IMR-90 (cell line): Measurements from ENCODE around the gene ACE2. TPM values are rescaled to one million over a fixed set of nuclear protein-coding genes. Genes with fewer than 3 reads are reported as not detected.

Experiments used
- ATAC-seq: fragments of 200-7000 bp; cut with Tn5 transposase; 2 replicates; pipeline ENCODE4 v1.9.1; 2020; ENCODE audit warnings: low read depth, mild to moderate bottlenecking, moderate library complexity
- BruUV-seq: library from RNA; stranded (reverse); fragments of 400-500 nt; replicated peaks from 2 replicates; lab custom pipeline; 2021; lab: Mats Ljungman, UMichigan
- CTCF ChIA-PET: fragments of 300-600 bp; formaldehyde crosslinking; extraction: SDS; loops from one replicate; lab custom pipeline; 2021; ENCODE audit warnings: antibody characterized with exemption; lab: Yijun Ruan, JAX
- POLR2A ChIA-PET: fragments of 300-600 bp; sonication (Branson Sonifier 250); formaldehyde crosslinking; loops from one replicate; lab custom pipeline; 2022; ENCODE audit warnings: antibody characterized with exemption; ENCODE audit not compliant: unreplicated experiment; lab: Charles Lee
- DNase-seq: peaks from one replicate; pipeline ENCODE4 v3.0.0; 2013
- H2AFZ ChIP-seq: replicated peaks from 2 replicates; pipeline ENCODE3; 2013; ENCODE audit warnings: low read length, mild to moderate bottlenecking; ENCODE audit not compliant: poor library complexity
- H2AK5ac ChIP-seq: 2 replicates; pipeline ENCODE4 v1.6.1; 2013; ENCODE audit warnings: low read depth, low read length, inconsistent platforms
- H2AK9ac ChIP-seq: replicated peaks from 2 replicates; pipeline ENCODE3; 2013; ENCODE audit warnings: mild to moderate bottlenecking, low read depth, low read length, moderate library complexity; ENCODE audit not compliant: poor library complexity
- H2BK120ac ChIP-seq: 2 replicates; pipeline ENCODE4 v1.6.1; 2013; ENCODE audit warnings: low read depth, low read length, inconsistent platforms
- H2BK15ac ChIP-seq: 3 replicates; pipeline ENCODE4 v1.6.1; 2013; ENCODE audit warnings: low read depth, low read length, inconsistent platforms
- H2BK20ac ChIP-seq: 2 replicates; pipeline ENCODE4 v1.6.1; 2013; ENCODE audit warnings: low read depth, mild to moderate bottlenecking, inconsistent platforms, low read length, moderate library complexity
- H2BK5ac ChIP-seq: 2 replicates; pipeline ENCODE4 v1.6.1; 2013; ENCODE audit warnings: mild to moderate bottlenecking, low read depth, low read length, inconsistent platforms; ENCODE audit not compliant: poor library complexity, severe bottlenecking
- H3K14ac ChIP-seq: replicated peaks from 2 replicates; pipeline ENCODE4 v1.6.1; 2013; ENCODE audit warnings: low read depth, low read length, inconsistent platforms
- H3K18ac ChIP-seq: 2 replicates; pipeline ENCODE4 v1.6.1; 2013; ENCODE audit warnings: low read depth, low read length, control low read depth
- H3K23ac ChIP-seq: 2 replicates; pipeline ENCODE4 v1.6.1; 2013; ENCODE audit warnings: low read depth, low read length, inconsistent platforms
- H3K27ac ChIP-seq: 2 replicates; pipeline ENCODE4 v1.5.1; 2013; ENCODE audit warnings: mild to moderate bottlenecking, control low read depth, low read length; ENCODE audit not compliant: insufficient read depth
- H3K27me3 ChIP-seq: 2 replicates; pipeline ENCODE4 v1.6.1; 2013; ENCODE audit warnings: low read length; ENCODE audit not compliant: control insufficient read depth, insufficient read depth
- H3K36me3 ChIP-seq: 2 replicates; pipeline ENCODE4 v1.6.1; 2013; ENCODE audit warnings: low read length, mixed read lengths; ENCODE audit not compliant: control insufficient read depth, insufficient read depth
- H3K4ac ChIP-seq: 2 replicates; pipeline ENCODE4 v1.6.1; 2013; ENCODE audit warnings: low read depth, low read length, inconsistent platforms
- H3K4me1 ChIP-seq: 2 replicates; pipeline ENCODE4 v1.6.1; 2013; ENCODE audit warnings: low read length, mixed read lengths; ENCODE audit not compliant: control insufficient read depth, insufficient read depth
- H3K4me2 ChIP-seq: 2 replicates; pipeline ENCODE4 v1.6.1; 2013; ENCODE audit warnings: low read depth, mild to moderate bottlenecking, control low read depth, low read length, moderate library complexity
- H3K4me3 ChIP-seq: 2 replicates; pipeline ENCODE4 v1.5.1; 2013; ENCODE audit warnings: low read depth, mild to moderate bottlenecking, control low read depth, low read length, moderate library complexity; ENCODE audit not compliant: insufficient read depth
- H3K56ac ChIP-seq: 2 replicates; pipeline ENCODE4 v1.6.1; 2013; ENCODE audit warnings: low read length, inconsistent platforms; ENCODE audit not compliant: insufficient read depth; ENCODE audit errors: extremely low read depth
- H3K79me1 ChIP-seq, 2 experiments: 2 replicates each; pipeline ENCODE4 v1.6.1; 2013; ENCODE audit warnings: low read length in 2 of 2, inconsistent platforms in 1 of 2, low read depth in 1 of 2
- H3K9ac ChIP-seq: 2 replicates; pipeline ENCODE4 v1.6.1; 2013; ENCODE audit warnings: low read depth, low read length, control low read depth
- H3K9me1 ChIP-seq: 2 replicates; pipeline ENCODE4 v1.6.1; 2013; ENCODE audit warnings: low read length, inconsistent platforms; ENCODE audit not compliant: insufficient read depth
- H3K9me3 ChIP-seq: 2 replicates; pipeline ENCODE4 v1.6.1; 2013; ENCODE audit warnings: low read length; ENCODE audit not compliant: control insufficient read depth, insufficient read depth
- H4K20me1 ChIP-seq: 2 replicates; pipeline ENCODE4 v1.6.1; 2013; ENCODE audit warnings: low read length, inconsistent platforms; ENCODE audit not compliant: insufficient read depth
- H4K5ac ChIP-seq: 2 replicates; pipeline ENCODE4 v1.6.1; 2013; ENCODE audit warnings: mild to moderate bottlenecking, low read depth, low read length, control low read depth
- H4K8ac ChIP-seq, 2 experiments: 2 replicates each; pipeline ENCODE4 v1.6.1; 2013; ENCODE audit warnings: low read depth in 2 of 2, low read length in 2 of 2, control low read depth in 1 of 2, inconsistent platforms in 1 of 2
- H4K91ac ChIP-seq: 2 replicates; pipeline ENCODE4 v1.6.1; 2013; ENCODE audit warnings: low read depth, low read length, inconsistent platforms; ENCODE audit not compliant: insufficient read depth
- FOS ChIP-seq: fragments of 150-350 bp; IDR thresholded peaks from 2 replicates; pipeline ENCODE4 v1.6.1; 2016; ENCODE audit warnings: low read depth, low read length
- POLR2A ChIP-seq: IDR thresholded peaks from 2 replicates; pipeline ENCODE4 v1.6.1; 2012; ENCODE audit warnings: mild to moderate bottlenecking, low read depth, low read length
- RAD21 ChIP-seq: IDR thresholded peaks from 2 replicates; pipeline ENCODE4 v1.6.1; 2012; ENCODE audit warnings: low read length, improper control_type of control experiment
- RFX5 ChIP-seq: IDR thresholded peaks from 2 replicates; pipeline ENCODE4 v1.8.0; 2012; ENCODE audit warnings: low read depth, mild to moderate bottlenecking, low read length, moderate library complexity
- WGBS, 2 experiments: methylation state at CpG; one replicate each; pipeline versions ENCODE4 v1.1.5 to v1.1.7; 2013; ENCODE audit warnings: missing lambda C conversion rate in 2 of 2; ENCODE audit not compliant: insufficient read length in 1 of 2; ENCODE audit errors: extremely low coverage in 2 of 2; 5-methylcytosine and 5-hydroxymethylcytosine counted together
- dilution Hi-C: fragments of 300-500 bp; cut with HindIII; formaldehyde crosslinking; loops from one replicate; pipeline ENCODE4 v1.14.3; 2018; ENCODE audit warnings: low sequenced_read_pairs; ENCODE audit not compliant: unreplicated experiment
- in situ Hi-C: fragments of 300-500 bp; cut with MboI; formaldehyde crosslinking; loops from 3 replicates; pipeline ENCODE4 v1.14.3; 2019; ENCODE audit warnings: low sequenced_read_pairs, inconsistent platforms, mixed read lengths
- intact Hi-C: fragments of 100-400 bp; cut with micrococcal nuclease; formaldehyde crosslinking; loops from 2 replicates; pipeline ENCODE4 v1.10.0; 2022
- polyA plus RNA-seq, 3 experiments: library from polyadenylated mRNA; depleted of rRNA; stranded (reverse); fragments of >200 nt; gene quantifications; 2 replicates each; pipeline ENCODE4 v1.2.3, GENCODE V29; 2012; ENCODE audit warnings: low replicate concordance in 1 of 3
- total RNA-seq: library from RNA; depleted of rRNA; stranded (reverse); fragments of >200 nt; gene quantifications from 2 replicates; pipeline ENCODE4 v1.2.3, GENCODE V29; 2012

ACE2 gene
- total and polyA plus RNA-seq, 2 of the 4 experiments (the other 2 are of a cell fraction): not detected

DNA sequence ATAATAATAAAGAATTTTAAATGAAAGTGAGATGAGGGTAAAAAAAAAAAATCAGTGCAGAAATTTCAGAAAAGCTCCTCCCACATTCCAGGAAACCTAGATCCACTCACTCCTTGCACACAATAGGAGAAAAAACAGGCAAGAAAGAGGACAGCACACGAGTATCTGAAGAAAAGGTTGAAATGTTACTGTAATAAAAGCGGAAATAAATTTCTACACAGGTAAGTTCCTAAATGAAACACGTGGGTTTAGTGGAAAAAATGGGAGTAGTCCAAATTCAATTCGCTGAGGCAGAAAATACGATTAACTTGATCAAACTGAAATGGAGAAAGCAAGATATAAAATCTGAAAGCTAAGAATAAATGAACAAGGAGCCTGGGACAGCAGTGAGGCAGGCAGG lies 2.0 kb upstream of the ACE2 start:
- H3K23ac ChIP-seq: no peak overlapping the region
- H2AFZ ChIP-seq: no peak overlapping the region
- H2BK15ac ChIP-seq: no peak overlapping the region
- no peak overlapping the region for H3K4ac ChIP-seq
- H3K9ac ChIP-seq: no peak overlapping the region
- DNase-seq (no peak), ATAC-seq (no peak)
- no peak overlapping the region for H2AK9ac ChIP-seq
- no peak overlapping the region for H3K14ac ChIP-seq
- intact Hi-C loops (no loop called here), in situ Hi-C loops (no loop called here), dilution Hi-C loops (no loop called here)
- no peak overlapping the region for H4K91ac ChIP-seq
- H3K9me1 ChIP-seq: no peaks in the 10 kb centered on the region
- no peaks in the 10 kb centered on the region for H4K20me1 ChIP-seq
- H3K4me3 ChIP-seq: no peak overlapping the region
- no peaks in the 10 kb centered on the region for H3K36me3 ChIP-seq
- peaks cover 7% of the 10 kb centered on the region for H3K27me3 ChIP-seq
- no peak overlapping the region for H3K18ac ChIP-seq
- H3K27ac ChIP-seq: no peak overlapping the region
- no peak overlapping the region for H2BK5ac ChIP-seq
- BruUV-seq: no TSS peak
- no peaks in the 10 kb centered on the region for H3K9me3 ChIP-seq
- no peak overlapping the region for H2AK5ac ChIP-seq
- WGBS, 2 experiments: 44% methylated on average over 3 of the region's 5 CpGs; no CpG with 5 or more reads in 1 of the 2 experiments
- ChIA-PET POLR2A (no interaction called here), CTCF (no interaction called here)
- H2BK120ac ChIP-seq: no peak overlapping the region
- H3K79me1 ChIP-seq: no peaks in the 10 kb centered on the region
- no peak overlapping the region for H3K4me2 ChIP-seq
- no peak overlapping the region for H4K8ac ChIP-seq
- no peaks in the 10 kb centered on the region for H3K4me1 ChIP-seq
- no peak overlapping the region for H3K56ac ChIP-seq
- no peak overlapping the region for H2BK20ac ChIP-seq
- no peak for TF ChIP-seq FOS
- no peak for TF ChIP-seq POLR2A
- TF ChIP-seq RFX5: no peak
- no peak for TF ChIP-seq RAD21
- no peak overlapping the region for H4K5ac ChIP-seq
